Neural cell (in vitro differentiated cells): ENCODE data around the gene CST9. TPM values are rescaled to one million over a fixed set of nuclear protein-coding genes. Genes with fewer than 3 reads are reported as not detected.

Experiments
- H2AFZ ChIP-seq: fragments of 200-600, 300-800 bp; sonication (generic), shearing (Covaris generic); 2 replicates; pipeline ENCODE4 v1.6.0; 2014; ENCODE audit warnings: low read depth, mild to moderate bottlenecking, antibody characterized with exemption, low read length, moderate library complexity
- H3F3A ChIP-seq: fragments of 200-600 bp; shearing (Covaris generic); 2 replicates; pipeline ENCODE4 v1.6.1; 2016; ENCODE audit warnings: mild to moderate bottlenecking, moderate library complexity, mixed read lengths, antibody characterized with exemption, low read length; ENCODE audit not compliant: insufficient read depth, poor library complexity, severe bottlenecking
- H3K27ac ChIP-seq: fragments of 200-600, 300-800 bp; sonication (generic), shearing (Covaris generic); 2 replicates; pipeline ENCODE4 v1.5.1; 2014; ENCODE audit warnings: mild to moderate bottlenecking, low read length, moderate library complexity
- H3K27me3 ChIP-seq: fragments of 300-800, 200-600 bp; sonication (generic), shearing (Covaris generic); 2 replicates; pipeline ENCODE4 v1.6.0; 2014; ENCODE audit warnings: mild to moderate bottlenecking, low read depth, low read length, moderate library complexity; ENCODE audit not compliant: insufficient read depth
- H3K36me3 ChIP-seq: fragments of 300-800, 200-600 bp; sonication (generic), shearing (Covaris generic); 2 replicates; pipeline ENCODE4 v1.5.1; 2014; ENCODE audit warnings: mild to moderate bottlenecking, antibody characterized with exemption, low read length, moderate library complexity; ENCODE audit not compliant: insufficient read depth
- H3K4me2 ChIP-seq: fragments of 300-800, 200-600 bp; sonication (generic), shearing (Covaris generic); 2 replicates; pipeline ENCODE4 v1.6.0; 2014; ENCODE audit warnings: mild to moderate bottlenecking, low read length
- H3K4me3 ChIP-seq: fragments of 300-800, 200-600 bp; sonication (generic), shearing (Covaris generic); 2 replicates; pipeline ENCODE4 v1.5.1; 2014; ENCODE audit warnings: mild to moderate bottlenecking, low read length, moderate library complexity
- H3K79me2 ChIP-seq: fragments of 200-600 bp; shearing (Covaris generic); replicated peaks from 2 replicates; pipeline ENCODE4 v1.6.0; 2014; ENCODE audit warnings: mild to moderate bottlenecking, low read length, moderate library complexity; ENCODE audit not compliant: insufficient read depth
- H3K9ac ChIP-seq: fragments of 300-800, 200-600 bp; sonication (generic), shearing (Covaris generic); 2 replicates; pipeline ENCODE4 v1.6.1; 2016; ENCODE audit warnings: mild to moderate bottlenecking, low read length, mixed read lengths
- H3K9me2 ChIP-seq: fragments of 200-600 bp; shearing (Covaris generic); 2 replicates; pipeline ENCODE4 v1.6.1; 2016; ENCODE audit warnings: mild to moderate bottlenecking, low read length, mixed read lengths; ENCODE audit not compliant: insufficient read depth
- H3K9me3 ChIP-seq: fragments of 200-600, 300-800 bp; sonication (generic), shearing (Covaris generic); 2 replicates; pipeline ENCODE4 v1.6.1; 2016; ENCODE audit warnings: mild to moderate bottlenecking, mixed run types, low read length, moderate library complexity, mixed read lengths
- H4K20me1 ChIP-seq: fragments of 200-600 bp; shearing (Covaris generic); 2 replicates; pipeline ENCODE4 v1.6.1; 2016; ENCODE audit warnings: mild to moderate bottlenecking, mixed run types; ENCODE audit not compliant: insufficient read depth
- EP300 ChIP-seq: fragments of 450-650 bp; conservative IDR thresholded peaks from 2 replicates; pipeline ENCODE4 v1.6.1; 2014; ENCODE audit warnings: antibody characterized with exemption, mild to moderate bottlenecking, moderate library complexity; ENCODE audit not compliant: poor library complexity, severe bottlenecking
- EZH2 ChIP-seq: fragments of 200-600, 300-800 bp; shearing (Covaris generic), sonication (generic); IDR thresholded peaks from 2 replicates; pipeline ENCODE4 v1.6.1; 2014; ENCODE audit warnings: antibody characterized with exemption, low read length, borderline replicate concordance, mild to moderate bottlenecking; ENCODE audit not compliant: insufficient read depth, poor library complexity, severe bottlenecking
- MXI1 ChIP-seq: fragments of 450-650 bp; conservative IDR thresholded peaks from 2 replicates; pipeline ENCODE4 v1.6.1; 2014; ENCODE audit warnings: antibody characterized with exemption, mild to moderate bottlenecking; ENCODE audit not compliant: poor library complexity, severe bottlenecking
- POLR2AphosphoS5 ChIP-seq: IDR thresholded peaks from 2 replicates; pipeline ENCODE4 v1.6.1; 2012
- RAD21 ChIP-seq: fragments of 450-650 bp; conservative IDR thresholded peaks from 2 replicates; pipeline ENCODE4 v1.6.1; 2014; ENCODE audit warnings: antibody characterized with exemption, mild to moderate bottlenecking, moderate library complexity
- SMC3 ChIP-seq: fragments of 450-650 bp; conservative IDR thresholded peaks from 2 replicates; pipeline ENCODE4 v1.6.1; 2014; ENCODE audit warnings: antibody characterized with exemption, mild to moderate bottlenecking, moderate library complexity; ENCODE audit not compliant: poor library complexity
- TAF1 ChIP-seq: IDR thresholded peaks from 2 replicates; pipeline ENCODE4 v1.6.1; 2012; ENCODE audit warnings: low read depth
- polyA plus RNA-seq: library from polyadenylated mRNA; depleted of rRNA; stranded (reverse); fragments of >200 nt; gene quantifications from 2 replicates; pipeline ENCODE4 v1.2.3, GENCODE V29; 2014
- TF ChIP-seq, protein P1 (sequence below): IDR thresholded peaks from 2 replicates; pipeline ENCODE4 v1.6.1; 2012; ENCODE audit warnings: borderline replicate concordance
- TF ChIP-seq, protein P2 (sequence below): fragments of 450-650 bp; IDR thresholded peaks from 2 replicates; pipeline ENCODE4 v1.5.1; 2014; ENCODE audit warnings: antibody characterized with exemption, mild to moderate bottlenecking, moderate library complexity; ENCODE audit not compliant: poor library complexity, severe bottlenecking

The CST9 gene
- polyA plus RNA-seq, 1 donor from 2014 or later, result not detected

DNA sequence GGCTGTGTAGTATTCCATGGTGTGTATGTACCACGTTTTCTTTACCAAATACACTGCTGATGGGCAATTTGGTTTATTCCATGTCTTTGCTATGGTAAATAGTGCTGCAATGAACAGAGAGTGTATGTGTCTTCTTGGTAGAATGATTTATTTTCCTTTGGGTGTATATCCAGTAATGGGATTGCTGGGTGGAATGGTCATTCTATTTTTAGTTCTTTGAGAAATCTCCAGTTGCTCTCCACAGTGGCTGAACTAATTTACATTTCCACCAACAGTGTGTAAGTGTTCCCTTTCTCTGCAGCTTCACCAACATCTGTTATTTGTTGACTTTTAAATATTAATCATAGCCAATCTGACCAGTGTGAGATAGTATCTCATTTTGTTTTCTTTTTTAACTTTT lies 51.3 kb downstream of the CST9 start:
- H3K79me2 ChIP-seq, result no peaks in the 10 kb centered on the region
- H3K36me3 ChIP-seq, result no peaks in the 10 kb centered on the region
- H3K27ac ChIP-seq, result no peak overlapping the region
- no peaks in the 10 kb centered on the region for H4K20me1 ChIP-seq
- H2AFZ ChIP-seq, result no peak overlapping the region
- H3F3A ChIP-seq, result no peaks in the 10 kb centered on the region
- H3K9ac ChIP-seq, result no peak overlapping the region
- H3K9me2 ChIP-seq, result no peaks in the 10 kb centered on the region
- H3K27me3 ChIP-seq, result no peaks in the 10 kb centered on the region
- H3K4me2 ChIP-seq, result no peak overlapping the region
- H3K9me3 ChIP-seq, result no peaks in the 10 kb centered on the region
- TF ChIP-seq, protein P1, sequence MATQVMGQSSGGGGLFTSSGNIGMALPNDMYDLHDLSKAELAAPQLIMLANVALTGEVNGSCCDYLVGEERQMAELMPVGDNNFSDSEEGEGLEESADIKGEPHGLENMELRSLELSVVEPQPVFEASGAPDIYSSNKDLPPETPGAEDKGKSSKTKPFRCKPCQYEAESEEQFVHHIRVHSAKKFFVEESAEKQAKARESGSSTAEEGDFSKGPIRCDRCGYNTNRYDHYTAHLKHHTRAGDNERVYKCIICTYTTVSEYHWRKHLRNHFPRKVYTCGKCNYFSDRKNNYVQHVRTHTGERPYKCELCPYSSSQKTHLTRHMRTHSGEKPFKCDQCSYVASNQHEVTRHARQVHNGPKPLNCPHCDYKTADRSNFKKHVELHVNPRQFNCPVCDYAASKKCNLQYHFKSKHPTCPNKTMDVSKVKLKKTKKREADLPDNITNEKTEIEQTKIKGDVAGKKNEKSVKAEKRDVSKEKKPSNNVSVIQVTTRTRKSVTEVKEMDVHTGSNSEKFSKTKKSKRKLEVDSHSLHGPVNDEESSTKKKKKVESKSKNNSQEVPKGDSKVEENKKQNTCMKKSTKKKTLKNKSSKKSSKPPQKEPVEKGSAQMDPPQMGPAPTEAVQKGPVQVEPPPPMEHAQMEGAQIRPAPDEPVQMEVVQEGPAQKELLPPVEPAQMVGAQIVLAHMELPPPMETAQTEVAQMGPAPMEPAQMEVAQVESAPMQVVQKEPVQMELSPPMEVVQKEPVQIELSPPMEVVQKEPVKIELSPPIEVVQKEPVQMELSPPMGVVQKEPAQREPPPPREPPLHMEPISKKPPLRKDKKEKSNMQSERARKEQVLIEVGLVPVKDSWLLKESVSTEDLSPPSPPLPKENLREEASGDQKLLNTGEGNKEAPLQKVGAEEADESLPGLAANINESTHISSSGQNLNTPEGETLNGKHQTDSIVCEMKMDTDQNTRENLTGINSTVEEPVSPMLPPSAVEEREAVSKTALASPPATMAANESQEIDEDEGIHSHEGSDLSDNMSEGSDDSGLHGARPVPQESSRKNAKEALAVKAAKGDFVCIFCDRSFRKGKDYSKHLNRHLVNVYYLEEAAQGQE, result no peak
- TF ChIP-seq EZH2 (no peak), RAD21 (no peak), TAF1 (no peak), EP300 (no peak), POLR2AphosphoS5 (no peak), MXI1 (no peak), SMC3 (no peak)
- TF ChIP-seq, protein P2, sequence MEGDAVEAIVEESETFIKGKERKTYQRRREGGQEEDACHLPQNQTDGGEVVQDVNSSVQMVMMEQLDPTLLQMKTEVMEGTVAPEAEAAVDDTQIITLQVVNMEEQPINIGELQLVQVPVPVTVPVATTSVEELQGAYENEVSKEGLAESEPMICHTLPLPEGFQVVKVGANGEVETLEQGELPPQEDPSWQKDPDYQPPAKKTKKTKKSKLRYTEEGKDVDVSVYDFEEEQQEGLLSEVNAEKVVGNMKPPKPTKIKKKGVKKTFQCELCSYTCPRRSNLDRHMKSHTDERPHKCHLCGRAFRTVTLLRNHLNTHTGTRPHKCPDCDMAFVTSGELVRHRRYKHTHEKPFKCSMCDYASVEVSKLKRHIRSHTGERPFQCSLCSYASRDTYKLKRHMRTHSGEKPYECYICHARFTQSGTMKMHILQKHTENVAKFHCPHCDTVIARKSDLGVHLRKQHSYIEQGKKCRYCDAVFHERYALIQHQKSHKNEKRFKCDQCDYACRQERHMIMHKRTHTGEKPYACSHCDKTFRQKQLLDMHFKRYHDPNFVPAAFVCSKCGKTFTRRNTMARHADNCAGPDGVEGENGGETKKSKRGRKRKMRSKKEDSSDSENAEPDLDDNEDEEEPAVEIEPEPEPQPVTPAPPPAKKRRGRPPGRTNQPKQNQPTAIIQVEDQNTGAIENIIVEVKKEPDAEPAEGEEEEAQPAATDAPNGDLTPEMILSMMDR, result no peak
- no peak overlapping the region for H3K4me3 ChIP-seq

Other genes with a start within 250 kb of the CST9 start
- gene GZF1, start 243.7 kb downstream of the CST9 start, polyA plus RNA-seq, result 13.8 and 33.8 TPM in 2 replicates
- gene NAPB, start 184.4 kb downstream of the CST9 start, polyA plus RNA-seq, result 126 and 133 TPM in 2 replicates
- not detected in 2 replicates for gene CSTL1, start 166.2 kb downstream of the CST9 start, polyA plus RNA-seq
- not detected in 2 replicates for gene CST11, start 153.0 kb downstream of the CST9 start, polyA plus RNA-seq
- not detected in 2 replicates for gene CST8, start 114.8 kb downstream of the CST9 start, polyA plus RNA-seq
- not detected in 2 replicates for gene CST9L, start 37.4 kb downstream of the CST9 start, polyA plus RNA-seq
- gene CST3, start 32.0 kb upstream of the CST9 start, polyA plus RNA-seq, result 52.4 and 54.6 TPM in 2 replicates
- gene CST4, start 83.1 kb upstream of the CST9 start, polyA plus RNA-seq, result not detected in 2 replicates
- not detected in 2 replicates for gene CST1, start 145.0 kb upstream of the CST9 start, polyA plus RNA-seq
- gene CST2, start 220.8 kb upstream of the CST9 start, polyA plus RNA-seq, result not detected in 2 replicates